ENCODE results near the gene UVRAG. TPM values are rescaled to one million over a fixed set of nuclear protein-coding genes. Genes with fewer than 3 reads are reported as not detected.

UVRAG gene
- total and polyA plus RNA-seq, 2 of the 13 experiments (the other 11 are each of a cell fraction or from before 2014, with no cell fraction given), result 9.7 to 17.3 TPM

DNA sequence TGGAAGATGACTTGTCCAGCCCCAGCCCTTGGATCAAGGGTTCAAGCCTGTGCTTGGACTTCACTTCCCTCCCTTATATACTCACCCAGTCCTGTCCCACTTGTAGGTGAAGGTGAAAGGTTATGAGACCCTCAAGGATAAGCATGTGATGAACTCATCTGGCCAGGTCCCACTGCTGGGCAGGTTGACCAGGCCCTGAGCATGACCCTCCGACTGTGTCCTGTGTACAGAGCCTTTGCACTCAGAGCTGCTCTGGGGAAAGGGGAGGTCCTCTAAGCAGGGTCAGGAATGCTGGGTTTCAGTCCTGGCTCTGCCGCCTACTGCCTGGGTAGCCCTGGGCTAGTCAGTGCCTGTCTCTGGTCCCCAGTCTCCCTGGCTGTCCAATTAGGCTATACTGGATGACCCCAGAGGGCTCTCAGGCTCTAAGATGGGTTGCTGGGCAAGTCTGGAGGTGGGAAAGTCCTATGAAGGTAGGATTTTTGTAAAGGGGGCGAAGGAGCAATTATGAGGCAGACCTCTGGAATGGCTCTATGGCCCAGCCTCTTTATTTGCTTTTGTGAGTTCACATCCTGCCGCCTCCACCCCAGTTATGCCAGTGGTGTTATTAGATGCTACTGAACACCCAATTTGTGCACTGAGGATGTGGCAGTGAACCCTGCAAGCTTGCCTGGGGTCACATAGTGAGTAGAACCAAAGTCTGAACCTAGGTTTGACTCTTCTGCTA, 32.3 kb upstream of the UVRAG start (continued):
- TF ChIP-seq, protein P1, sequence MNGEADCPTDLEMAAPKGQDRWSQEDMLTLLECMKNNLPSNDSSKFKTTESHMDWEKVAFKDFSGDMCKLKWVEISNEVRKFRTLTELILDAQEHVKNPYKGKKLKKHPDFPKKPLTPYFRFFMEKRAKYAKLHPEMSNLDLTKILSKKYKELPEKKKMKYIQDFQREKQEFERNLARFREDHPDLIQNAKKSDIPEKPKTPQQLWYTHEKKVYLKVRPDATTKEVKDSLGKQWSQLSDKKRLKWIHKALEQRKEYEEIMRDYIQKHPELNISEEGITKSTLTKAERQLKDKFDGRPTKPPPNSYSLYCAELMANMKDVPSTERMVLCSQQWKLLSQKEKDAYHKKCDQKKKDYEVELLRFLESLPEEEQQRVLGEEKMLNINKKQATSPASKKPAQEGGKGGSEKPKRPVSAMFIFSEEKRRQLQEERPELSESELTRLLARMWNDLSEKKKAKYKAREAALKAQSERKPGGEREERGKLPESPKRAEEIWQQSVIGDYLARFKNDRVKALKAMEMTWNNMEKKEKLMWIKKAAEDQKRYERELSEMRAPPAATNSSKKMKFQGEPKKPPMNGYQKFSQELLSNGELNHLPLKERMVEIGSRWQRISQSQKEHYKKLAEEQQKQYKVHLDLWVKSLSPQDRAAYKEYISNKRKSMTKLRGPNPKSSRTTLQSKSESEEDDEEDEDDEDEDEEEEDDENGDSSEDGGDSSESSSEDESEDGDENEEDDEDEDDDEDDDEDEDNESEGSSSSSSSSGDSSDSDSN (CRISPR knock-in tag; IDR thresholded peaks at IDR 0.05), result peak; percentile 40; the same call in 1 of the 2 replicates
- no peak for TF ChIP-seq SP140L (CRISPR knock-in tag; IDR thresholded peaks at IDR 0.05; ENCODE audit: borderline replicate concordance)
- TF ChIP-seq, protein P2, sequence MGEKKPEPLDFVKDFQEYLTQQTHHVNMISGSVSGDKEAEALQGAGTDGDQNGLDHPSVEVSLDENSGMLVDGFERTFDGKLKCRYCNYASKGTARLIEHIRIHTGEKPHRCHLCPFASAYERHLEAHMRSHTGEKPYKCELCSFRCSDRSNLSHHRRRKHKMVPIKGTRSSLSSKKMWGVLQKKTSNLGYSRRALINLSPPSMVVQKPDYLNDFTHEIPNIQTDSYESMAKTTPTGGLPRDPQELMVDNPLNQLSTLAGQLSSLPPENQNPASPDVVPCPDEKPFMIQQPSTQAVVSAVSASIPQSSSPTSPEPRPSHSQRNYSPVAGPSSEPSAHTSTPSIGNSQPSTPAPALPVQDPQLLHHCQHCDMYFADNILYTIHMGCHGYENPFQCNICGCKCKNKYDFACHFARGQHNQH (CRISPR knock-in tag; IDR thresholded peaks at IDR 0.05), result no peak
- TF ChIP-seq, protein P3, sequence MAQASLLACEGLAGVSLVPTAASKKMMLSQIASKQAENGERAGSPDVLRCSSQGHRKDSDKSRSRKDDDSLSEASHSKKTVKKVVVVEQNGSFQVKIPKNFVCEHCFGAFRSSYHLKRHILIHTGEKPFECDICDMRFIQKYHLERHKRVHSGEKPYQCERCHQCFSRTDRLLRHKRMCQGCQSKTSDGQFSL (CRISPR knock-in tag; IDR thresholded peaks at IDR 0.05), result no peak
- no peak for TF ChIP-seq NBN (conservative IDR thresholded peaks at IDR 0.05)
- TF ChIP-seq CENPX (CRISPR knock-in tag; IDR thresholded peaks at IDR 0.05), result no peak
- TF ChIP-seq JDP2 (CRISPR knock-in tag; IDR thresholded peaks at IDR 0.05; ENCODE audit: borderline replicate concordance), result no peak
- TF ChIP-seq CCAR2 (optimal IDR thresholded peaks at IDR 0.05; ENCODE audit: low read depth, low read length), result no peak
- TF ChIP-seq ZBTB20 (CRISPR knock-in tag; IDR thresholded peaks at IDR 0.05; ENCODE audit: borderline replicate concordance, low read depth), result no peak
- no peak; the same call in 1 of the 2 replicates for TF ChIP-seq GABPB1 (CRISPR knock-in tag; IDR thresholded peaks at IDR 0.05)
- TF ChIP-seq ZNF605 (CRISPR knock-in tag; IDR thresholded peaks at IDR 0.05), result no peak
- TF ChIP-seq, protein P4, sequence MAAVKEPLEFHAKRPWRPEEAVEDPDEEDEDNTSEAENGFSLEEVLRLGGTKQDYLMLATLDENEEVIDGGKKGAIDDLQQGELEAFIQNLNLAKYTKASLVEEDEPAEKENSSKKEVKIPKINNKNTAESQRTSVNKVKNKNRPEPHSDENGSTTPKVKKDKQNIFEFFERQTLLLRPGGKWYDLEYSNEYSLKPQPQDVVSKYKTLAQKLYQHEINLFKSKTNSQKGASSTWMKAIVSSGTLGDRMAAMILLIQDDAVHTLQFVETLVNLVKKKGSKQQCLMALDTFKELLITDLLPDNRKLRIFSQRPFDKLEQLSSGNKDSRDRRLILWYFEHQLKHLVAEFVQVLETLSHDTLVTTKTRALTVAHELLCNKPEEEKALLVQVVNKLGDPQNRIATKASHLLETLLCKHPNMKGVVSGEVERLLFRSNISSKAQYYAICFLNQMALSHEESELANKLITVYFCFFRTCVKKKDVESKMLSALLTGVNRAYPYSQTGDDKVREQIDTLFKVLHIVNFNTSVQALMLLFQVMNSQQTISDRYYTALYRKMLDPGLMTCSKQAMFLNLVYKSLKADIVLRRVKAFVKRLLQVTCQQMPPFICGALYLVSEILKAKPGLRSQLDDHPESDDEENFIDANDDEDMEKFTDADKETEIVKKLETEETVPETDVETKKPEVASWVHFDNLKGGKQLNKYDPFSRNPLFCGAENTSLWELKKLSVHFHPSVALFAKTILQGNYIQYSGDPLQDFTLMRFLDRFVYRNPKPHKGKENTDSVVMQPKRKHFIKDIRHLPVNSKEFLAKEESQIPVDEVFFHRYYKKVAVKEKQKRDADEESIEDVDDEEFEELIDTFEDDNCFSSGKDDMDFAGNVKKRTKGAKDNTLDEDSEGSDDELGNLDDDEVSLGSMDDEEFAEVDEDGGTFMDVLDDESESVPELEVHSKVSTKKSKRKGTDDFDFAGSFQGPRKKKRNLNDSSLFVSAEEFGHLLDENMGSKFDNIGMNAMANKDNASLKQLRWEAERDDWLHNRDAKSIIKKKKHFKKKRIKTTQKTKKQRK (IDR thresholded peaks at IDR 0.05; ENCODE audit: low read length), result no peak
- TF ChIP-seq, protein P5, sequence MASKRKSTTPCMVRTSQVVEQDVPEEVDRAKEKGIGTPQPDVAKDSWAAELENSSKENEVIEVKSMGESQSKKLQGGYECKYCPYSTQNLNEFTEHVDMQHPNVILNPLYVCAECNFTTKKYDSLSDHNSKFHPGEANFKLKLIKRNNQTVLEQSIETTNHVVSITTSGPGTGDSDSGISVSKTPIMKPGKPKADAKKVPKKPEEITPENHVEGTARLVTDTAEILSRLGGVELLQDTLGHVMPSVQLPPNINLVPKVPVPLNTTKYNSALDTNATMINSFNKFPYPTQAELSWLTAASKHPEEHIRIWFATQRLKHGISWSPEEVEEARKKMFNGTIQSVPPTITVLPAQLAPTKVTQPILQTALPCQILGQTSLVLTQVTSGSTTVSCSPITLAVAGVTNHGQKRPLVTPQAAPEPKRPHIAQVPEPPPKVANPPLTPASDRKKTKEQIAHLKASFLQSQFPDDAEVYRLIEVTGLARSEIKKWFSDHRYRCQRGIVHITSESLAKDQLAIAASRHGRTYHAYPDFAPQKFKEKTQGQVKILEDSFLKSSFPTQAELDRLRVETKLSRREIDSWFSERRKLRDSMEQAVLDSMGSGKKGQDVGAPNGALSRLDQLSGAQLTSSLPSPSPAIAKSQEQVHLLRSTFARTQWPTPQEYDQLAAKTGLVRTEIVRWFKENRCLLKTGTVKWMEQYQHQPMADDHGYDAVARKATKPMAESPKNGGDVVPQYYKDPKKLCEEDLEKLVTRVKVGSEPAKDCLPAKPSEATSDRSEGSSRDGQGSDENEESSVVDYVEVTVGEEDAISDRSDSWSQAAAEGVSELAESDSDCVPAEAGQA (IDR thresholded peaks at IDR 0.05; ENCODE audit: low read depth), result no peak
- TF ChIP-seq, protein P5 (CRISPR knock-in tag; IDR thresholded peaks at IDR 0.05; ENCODE audit: borderline replicate concordance), result no peak
- no peak; the same call in 1 of the 2 replicates for TF ChIP-seq ZKSCAN8 (CRISPR knock-in tag; IDR thresholded peaks at IDR 0.05; ENCODE audit: borderline replicate concordance)
- TF ChIP-seq MYC (CRISPR knock-in tag; IDR thresholded peaks at IDR 0.05; ENCODE audit: borderline replicate concordance), result peak; percentile 45; the same call in 1 of the 2 replicates

Measured in HepG2 (cell line).